Ovary (tissue), 9 donors: ENCODE measurements around the gene KCNIP1. TPM values are rescaled to one million over a fixed set of nuclear protein-coding genes. Genes with fewer than 3 reads are reported as not detected.
"Not testable (repeated sequence)": the region's sequence is repeated elsewhere in the genome, so short reads cannot be mapped to it uniquely, and the experiment has no call there.

Experiments used
- DNase-seq, 5 donors: peaks; one replicate each; pipeline ENCODE4 v3.0.0-alpha.2; 2019 to 2020
- H3K27ac ChIP-seq, 2 donors: fragments of 200-600 bp; one replicate each; pipeline versions ENCODE4 v1.5.1 to v1.8.0; 2019 to 2022
- H3K27me3 ChIP-seq: fragments of 200-600 bp; one replicate; pipeline ENCODE4 v1.8.0; 2022
- H3K36me3 ChIP-seq: fragments of 200-600 bp; sonication (generic); one replicate; pipeline ENCODE4 v1.5.1; 2019
- H3K4me1 ChIP-seq: one replicate; pipeline ENCODE4 v1.8.1; 2013; ENCODE audit warnings: mild to moderate bottlenecking, moderate library complexity; ENCODE audit not compliant: insufficient read depth
- H3K4me3 ChIP-seq: fragments of 200-600 bp; sonication (generic); one replicate; pipeline ENCODE4 v1.5.1; 2017
- H3K9me3 ChIP-seq, 2 donors: fragments of 200-600 bp in 1 of 2; sonication (generic) in 1 of 2; one replicate each; pipeline versions ENCODE4 v1.5.1 to v1.8.1; 2013 to 2019; ENCODE audit warnings: mild to moderate bottlenecking in 1 of 2, moderate library complexity in 1 of 2
- CTCF ChIP-seq, 3 donors: fragments of 450-650 bp in 2 of 3; fragments of 200-600 bp in 1 of 3; IDR thresholded peaks; one replicate each; pipeline versions ENCODE4 v1.5.1 to v1.8.0; 2016 to 2022; ENCODE audit warnings: antibody characterized with exemption in 3 of 3, mild to moderate bottlenecking in 1 of 3
- EP300 ChIP-seq: sonication (generic); formaldehyde crosslinking; IDR thresholded peaks from one replicate; pipeline ENCODE4 v1.6.1; 2017; ENCODE audit warnings: antibody characterized with exemption
- POLR2A ChIP-seq: fragments of 450-650 bp; IDR thresholded peaks from one replicate; pipeline ENCODE4 v1.6.1; 2017; ENCODE audit warnings: antibody characterized with exemption, mild to moderate bottlenecking, moderate library complexity
- WGBS, 3 donors: extraction: QIAGEN DNeasy Blood & Tissue Kit in 1 of 3; methylation state at CpG; one replicate each; pipeline versions ENCODE4 v1.1.5 to v1.1.7; 2013 to 2017; 5-methylcytosine and 5-hydroxymethylcytosine counted together
- intact Hi-C, 4 donors: fragments of 100-400 bp; cut with DNase I; formaldehyde crosslinking; loops; one replicate each; pipeline versions ENCODE4 v1.11.0 to v1.15.1; 2022 to 2023
- polyA plus RNA-seq, 2 donors: library from polyadenylated mRNA; stranded (reverse); fragments of 200-250 nt in 1 of 2; fragments of 350-450 nt in 1 of 2; fragmentation: Illumina TruSeq in 1 of 2; extraction: RNeasy Lipid Tissue Mini Kit (QIAGEN cat#74804) in 1 of 2; gene quantifications; one replicate each; pipeline ENCODE4 v1.2.3, GENCODE V29; 2013 to 2014
- total RNA-seq, 7 donors: library from RNA; depleted of rRNA in 2 of 7; stranded (reverse); fragments of >200 nt in 2 of 7; fragmentation: NEBNext Ultra II Directional in 3 of 7; extraction: Animal tissue kit (Norgen Biotek cat#: 25700) in 3 of 7; gene quantifications; one replicate each; pipeline versions ENCODE4 v1.1.0 to v1.2.4, GENCODE V29; 2016 to 2023
- donor health status: DM: no; HTN: no; CAD: no; lungs with moderate emphysema.
- donor health status: DM: no; HTN: no; CAD: no.
- donor health status: Bipolar disorder and iron deficiency.
- donor health status: DM: yes; HTN: yes; CAD: no.
- donor health status: DM: no; HTN: no; CAD: no.
- donor health status: DM: yes; HTN: yes; CAD: no.

Gene KCNIP1
- total and polyA plus RNA-seq, 9 donors = 0.20 to 2.2 (median 0.66) TPM

- no peak for DNase-seq
- Histone ChIP-seq H3K36me3 (no peaks in the 10 kb centered on the region), H3K27ac (no peak overlapping the region), H3K9me3 (no peaks in the 10 kb centered on the region), H3K4me1 (no peaks in the 10 kb centered on the region), H3K27me3 (no peaks in the 10 kb centered on the region), H3K4me3 (no peak overlapping the region)
- intact Hi-C loops = no loop called here
- 70 to 84% (median 76%) methylated on average over 8 of the region's 8 CpGs for WGBS, 3 donors
- no peak for TF ChIP-seq CTCF (IDR thresholded peaks at IDR 0.05)
- TF ChIP-seq EP300 = no peak
- TF ChIP-seq POLR2A = no peak
Measured at GRCh38 chr5:170542691-170543293, 39.0 kb downstream of the KCNIP1 start.

- no peak overlapping the region for H3K4me3 ChIP-seq
- no peaks in the 10 kb centered on the region for H3K27me3 ChIP-seq
- no peaks in the 10 kb centered on the region for H3K36me3 ChIP-seq
- DNase-seq = no peak
- H3K4me1 ChIP-seq = no peaks in the 10 kb centered on the region
- no peak overlapping the region for H3K27ac ChIP-seq
- TF ChIP-seq CTCF (IDR thresholded peaks at IDR 0.05) = no peak
- TF ChIP-seq POLR2A = no peak
- no peak for TF ChIP-seq EP300
- intact Hi-C loops = no loop called here
- 93 to 98% (median 93%) methylated on average over 2 of the region's 2 CpGs for WGBS, 3 donors
- no peaks in the 10 kb centered on the region for H3K9me3 ChIP-seq
Measured at GRCh38 chr5:170545313-170545712, 41.5 kb downstream of the KCNIP1 start.

GRCh38 chr5:170545811-170546210, 42.0 kb downstream of the KCNIP1 start:
- intact Hi-C loops = no loop called here
- Histone ChIP-seq H3K36me3 (no peaks in the 10 kb centered on the region), H3K4me3 (no peak overlapping the region), H3K27ac (no peak overlapping the region), H3K27me3 (no peaks in the 10 kb centered on the region), H3K9me3 (no peaks in the 10 kb centered on the region), H3K4me1 (no peaks in the 10 kb centered on the region)
- TF ChIP-seq POLR2A = no peak
- DNase-seq = no peak
- 8 to 11% (median 9%) methylated on average over 1 of the region's 1 CpG for WGBS, 3 donors

- intact Hi-C loops = no loop called here
- TF ChIP-seq EP300 (no peak), CTCF (IDR thresholded peaks at IDR 0.05) (no peak), POLR2A (no peak)
- Histone ChIP-seq H3K27me3 (no peaks in the 10 kb centered on the region), H3K27ac (no peak overlapping the region), H3K36me3 (no peaks in the 10 kb centered on the region), H3K4me1 (no peaks in the 10 kb centered on the region), H3K9me3 (no peaks in the 10 kb centered on the region), H3K4me3 (no peak overlapping the region)
- DNase-seq = no peak
- 57 to 79% (median 71%) methylated on average over 4 of the region's 4 CpGs for WGBS, 3 donors
Measured at GRCh38 chr5:170546282-170546681, 42.5 kb downstream of the KCNIP1 start.

GRCh38 chr5:170550382-170550781, 46.6 kb downstream of the KCNIP1 start:
- not testable (repeated sequence) for H3K4me1 ChIP-seq, H3K4me3 ChIP-seq, H3K9me3 ChIP-seq, H3K27me3 ChIP-seq, H3K27ac ChIP-seq, H3K36me3 ChIP-seq, DNase-seq
- 88 to 94% (median 89%) methylated on average over 1 of the region's 1 CpG for WGBS, 3 donors
- intact Hi-C loops = loop anchor here in 1 of 4 donors (2.0 kb wide), 1 partner anchor 52 kb away; no protein-coding TSS in a partner anchor
